Measurements from ENCODE around the gene CPA2. TPM values are rescaled to one million over a fixed set of nuclear protein-coding genes. Genes with fewer than 3 reads are reported as not detected.

CPA2 gene
- polyA plus RNA-seq, 2 of the 4 experiments (the other 2 are of a cell fraction): not detected

- no peak for TF ChIP-seq RNF2 (IDR thresholded peaks at IDR 0.05; ENCODE audit: borderline replicate concordance, low read depth)
- TF ChIP-seq NPAS2 (CRISPR knock-in tag; IDR thresholded peaks at IDR 0.05; ENCODE audit: borderline replicate concordance): no peak
- no peak for TF ChIP-seq RCOR1 (IDR thresholded peaks at IDR 0.05; ENCODE audit: low read depth, low read length)
- TF ChIP-seq ESRRA (IDR thresholded peaks at IDR 0.05; ENCODE audit: borderline replicate concordance, low read length): no peak
- no peak for TF ChIP-seq KDM1A (IDR thresholded peaks at IDR 0.05; ENCODE audit: low read depth)
- no peak for TF ChIP-seq PBX3 (IDR thresholded peaks at IDR 0.05)
- TF ChIP-seq CHD4 (IDR thresholded peaks at IDR 0.05; ENCODE audit: borderline replicate concordance): no peak
- TF ChIP-seq JUN (IDR thresholded peaks at IDR 0.05): no peak
- TF ChIP-seq TP53 (CRISPR knock-in tag; IDR thresholded peaks at IDR 0.05): no peak
- no peak for TF ChIP-seq HOXB5 (CRISPR knock-in tag; IDR thresholded peaks at IDR 0.05)
- no peak for TF ChIP-seq CTCF (IDR thresholded peaks at IDR 0.05)
- TF ChIP-seq CEBPB (IDR thresholded peaks at IDR 0.05): no peak
- no peak for TF ChIP-seq KDM5A (IDR thresholded peaks at IDR 0.05)
- ChIA-PET POLR2A (no interaction called here), CTCF (no interaction called here)
Observed at GRCh38 chr7:130299866-130300265, 33.2 kb downstream of the CPA2 start.

GRCh38 chr7:130301501-130302020, 34.9 kb downstream of the CPA2 start:
- no peak for TF ChIP-seq KDM5A (IDR thresholded peaks at IDR 0.05)
- no peak for TF ChIP-seq MAX (IDR thresholded peaks at IDR 0.05)
- TF ChIP-seq EP300 (IDR thresholded peaks at IDR 0.05): no peak
- no peak for TF ChIP-seq RCOR1 (IDR thresholded peaks at IDR 0.05; ENCODE audit: low read depth, low read length)
- no peak for TF ChIP-seq FOSB (CRISPR knock-in tag; IDR thresholded peaks at IDR 0.05)
- TF ChIP-seq GATA3 (IDR thresholded peaks at IDR 0.05; ENCODE audit: borderline replicate concordance): no peak
- POLR2A ChIA-PET: no interaction called here
- Histone ChIP-seq H3K9me3 (no peaks in the 10 kb centered on the region), H3K4me2 (no peak overlapping the region), H3K27ac (no peak overlapping the region), H3K4me1 (no peaks in the 10 kb centered on the region), H3K4me3 (no peak overlapping the region)
- ATAC-seq (no peak), DNase-seq (ENCODE audit: low read depth in 1 of 2, low spot score in 1 of 2) (no peak), FAIRE-seq (no peak)
- CTCF ChIA-PET: interaction anchor here (1.7 kb wide), 1 partner anchor 8 kb away, joined by 4 read pairs; no protein-coding TSS in a partner anchor
- 68% methylated on average over 8 of the region's 8 CpGs for WGBS (ENCODE audit: missing lambda C conversion rate)

More at GRCh38 chr7:130299866-130300265, 33.2 kb downstream of the CPA2 start:
- no peak for ATAC-seq
- H3K27ac ChIP-seq: no peak overlapping the region
- WGBS (ENCODE audit: missing lambda C conversion rate): 83% methylated on average over 7 of the region's 7 CpGs
- FAIRE-seq: no peak
- no peak overlapping the region for H3K4me3 ChIP-seq
- DNase-seq (ENCODE audit: low read depth in 1 of 2, low spot score in 1 of 2): no peak
- H3K4me2 ChIP-seq: no peak overlapping the region
- H3K4me1 ChIP-seq: no peaks in the 10 kb centered on the region
- peaks cover 3% of the 10 kb centered on the region; the same call in 2 of the 3 replicates for H3K9me3 ChIP-seq

- FAIRE-seq (no peak), ATAC-seq (no peak), DNase-seq (ENCODE audit: low read depth in 1 of 2, low spot score in 1 of 2) (no peak)
- Histone ChIP-seq H3K4me3 (no peak overlapping the region), H3K27ac (no peak overlapping the region), H3K9me3 (no peaks in the 10 kb centered on the region), H3K4me1 (no peaks in the 10 kb centered on the region), H3K4me2 (no peak overlapping the region)
- CTCF ChIA-PET: interaction anchor here (1.7 kb wide), 1 partner anchor 9 kb away, joined by 4 read pairs; no protein-coding TSS in a partner anchor
- POLR2A ChIA-PET: no interaction called here
- TF ChIP-seq ATOH8 (CRISPR knock-in tag; IDR thresholded peaks at IDR 0.05; ENCODE audit: low read depth) (no peak), ZNF302 (CRISPR knock-in tag; IDR thresholded peaks at IDR 0.05) (no peak), NPAS2 (CRISPR knock-in tag; IDR thresholded peaks at IDR 0.05; ENCODE audit: borderline replicate concordance) (no peak), MAX (IDR thresholded peaks at IDR 0.05) (no peak), CTCF (IDR thresholded peaks at IDR 0.05) (no peak), RFX5 (IDR thresholded peaks at IDR 0.05) (no peak), CEBPB (IDR thresholded peaks at IDR 0.05) (no peak), HEYL (CRISPR knock-in tag; IDR thresholded peaks at IDR 0.05) (no peak), JUN (IDR thresholded peaks at IDR 0.05) (no peak), ESRRA (IDR thresholded peaks at IDR 0.05; ENCODE audit: borderline replicate concordance, low read length) (no peak), HOXA7 (CRISPR knock-in tag; IDR thresholded peaks at IDR 0.05) (no peak), HMGXB4 (CRISPR knock-in tag; IDR thresholded peaks at IDR 0.05; ENCODE audit: borderline replicate concordance) (no peak), CHD4 (IDR thresholded peaks at IDR 0.05; ENCODE audit: borderline replicate concordance) (no peak), HOXB5 (CRISPR knock-in tag; IDR thresholded peaks at IDR 0.05) (no peak), SMC3 (IDR thresholded peaks at IDR 0.05) (no peak)
Observed at GRCh38 chr7:130302649-130303048, 36.0 kb downstream of the CPA2 start.

Measured in A549 (cell line).